ENCODE measurements around the gene TCAF2.
"Not testable (repeated sequence)": the region's sequence is repeated elsewhere in the genome, so short reads cannot be mapped to it uniquely, and the experiment has no call there.

TCAF2 gene

DNA sequence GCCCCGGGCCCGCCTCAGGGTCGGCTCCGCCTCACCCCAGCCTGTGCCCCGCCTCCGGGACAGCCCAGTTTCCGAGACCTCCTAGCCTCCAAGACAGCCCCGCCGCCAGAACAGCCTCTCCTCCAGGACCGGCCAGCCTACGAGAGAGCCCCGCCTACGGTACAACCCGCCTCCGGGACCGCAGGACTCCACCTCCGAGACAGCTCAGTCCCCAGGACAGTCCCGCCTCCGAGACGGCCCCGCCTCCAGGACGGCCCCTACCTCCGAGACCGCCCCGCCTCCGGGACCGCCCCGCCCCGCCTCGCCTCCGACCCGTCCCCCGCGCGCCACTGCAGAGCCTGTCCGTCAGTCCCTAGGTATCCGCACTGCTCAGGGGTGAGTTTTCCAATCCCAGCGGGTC lies at the start of gene TCAF2:
Gene TCAF2, plus strand, starts transcription at position 329 of the 400 bp plus-strand sequence.
- DNase-seq (ENCODE audit: low read depth), result peak; percentile 51

GRCh38 chr7:143571501-143571900 lies 49.3 kb upstream of the TCAF2 start, which contains the start of gene CTAGE15:
CTAGE15 (plus strand) TSS chr7:143571801; CDS start chr7:143571818, 17 bp downstream.
- DNase-seq (ENCODE audit: low read depth), result not testable (repeated sequence)

GRCh38 chr7:143588183-143588582 lies 32.6 kb upstream of the TCAF2 start:
- DNase-seq (ENCODE audit: low read depth), result not testable (repeated sequence)

DNA sequence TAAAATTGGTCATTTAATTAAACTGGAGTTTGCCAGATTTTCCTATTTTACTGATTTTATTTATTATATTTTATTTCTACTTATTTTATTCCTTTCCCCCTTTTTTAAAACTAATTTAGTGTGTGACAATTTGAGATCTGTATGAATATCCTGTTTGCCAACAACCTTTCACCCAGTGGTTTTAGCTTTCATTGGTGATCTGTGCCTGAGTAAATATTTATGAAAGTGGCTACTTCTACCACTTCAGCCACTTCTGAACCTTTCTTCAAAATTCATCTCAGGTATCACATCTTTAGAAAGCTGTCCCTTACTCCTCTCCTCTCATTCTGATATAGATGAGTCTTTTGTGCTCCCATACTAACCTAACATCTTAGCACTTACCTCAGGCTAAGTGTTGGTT lies 30.9 kb upstream of the TCAF2 start:
- not testable (repeated sequence) for DNase-seq (ENCODE audit: low read depth)

- not testable (repeated sequence) for DNase-seq (ENCODE audit: low read depth)
Observed at GRCh38 chr7:143598086-143598485, 22.7 kb upstream of the TCAF2 start.

DNA sequence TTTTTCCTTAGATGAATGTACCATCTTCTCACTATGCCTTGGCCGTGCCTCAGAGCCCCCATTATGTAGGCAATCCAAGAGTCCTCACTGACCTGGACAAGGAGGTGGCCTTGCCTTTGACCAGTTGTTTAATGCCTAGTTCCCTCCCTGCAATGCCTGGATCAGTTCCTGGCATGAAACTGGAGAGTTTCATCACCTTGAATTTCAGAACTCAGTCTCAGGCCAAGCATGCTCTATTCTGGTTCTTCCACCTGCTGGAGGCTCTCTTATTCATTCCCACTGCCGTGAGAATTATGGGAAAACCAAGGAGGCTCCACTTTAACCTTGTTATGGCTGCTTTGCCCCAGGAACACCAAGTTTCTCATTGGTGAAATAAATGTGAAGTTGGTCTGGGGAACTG lies 17.2 kb upstream of the TCAF2 start:
- not testable (repeated sequence) for DNase-seq (ENCODE audit: low read depth)

DNA sequence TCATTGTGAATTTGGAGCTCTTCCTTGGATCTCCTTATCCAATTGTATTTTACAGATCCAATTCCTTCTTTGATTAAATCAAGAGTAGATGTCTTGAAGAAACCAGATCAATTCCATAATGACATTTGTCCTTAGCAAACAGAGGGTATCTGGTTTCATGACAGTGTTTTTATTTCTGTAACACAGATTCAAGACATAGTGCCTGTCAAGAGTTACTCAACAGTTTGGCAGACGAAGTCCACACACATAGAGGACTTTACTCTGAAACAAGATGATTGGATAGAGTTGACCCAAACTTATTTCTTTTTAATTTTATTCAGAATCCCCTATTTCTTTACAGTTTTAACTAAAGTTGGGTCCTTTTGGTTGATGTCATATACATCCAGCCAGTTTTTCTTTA lies 14.7 kb upstream of the TCAF2 start:
- not testable (repeated sequence) for DNase-seq (ENCODE audit: low read depth)

- not testable (repeated sequence) for DNase-seq (ENCODE audit: low read depth)
Observed at GRCh38 chr7:143615545-143615944, 5.2 kb upstream of the TCAF2 start.

DNA sequence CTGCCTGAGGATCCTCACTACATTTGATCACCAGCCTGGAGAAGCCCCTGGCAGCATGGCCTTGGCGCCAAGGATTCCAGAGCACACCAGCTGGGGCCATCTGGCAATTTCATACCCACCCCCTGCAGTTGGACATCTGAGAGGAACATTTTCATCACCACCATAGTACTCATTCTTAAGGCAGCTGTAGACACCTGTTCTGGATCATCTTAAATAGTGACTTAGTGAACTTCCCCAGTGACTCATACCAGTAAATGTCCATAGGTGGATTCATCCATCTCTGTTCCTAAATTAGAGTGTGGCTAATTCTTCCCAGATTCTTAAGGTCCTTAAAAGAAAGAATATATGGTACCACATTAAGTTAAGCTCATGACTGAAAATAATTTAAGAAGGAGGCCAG lies 3.6 kb upstream of the TCAF2 start:
- DNase-seq (ENCODE audit: low read depth), result not testable (repeated sequence)

- not testable (repeated sequence) for DNase-seq (ENCODE audit: low read depth)
Observed at GRCh38 chr7:143620058-143620457, 716 bp upstream of the TCAF2 start.

DNA sequence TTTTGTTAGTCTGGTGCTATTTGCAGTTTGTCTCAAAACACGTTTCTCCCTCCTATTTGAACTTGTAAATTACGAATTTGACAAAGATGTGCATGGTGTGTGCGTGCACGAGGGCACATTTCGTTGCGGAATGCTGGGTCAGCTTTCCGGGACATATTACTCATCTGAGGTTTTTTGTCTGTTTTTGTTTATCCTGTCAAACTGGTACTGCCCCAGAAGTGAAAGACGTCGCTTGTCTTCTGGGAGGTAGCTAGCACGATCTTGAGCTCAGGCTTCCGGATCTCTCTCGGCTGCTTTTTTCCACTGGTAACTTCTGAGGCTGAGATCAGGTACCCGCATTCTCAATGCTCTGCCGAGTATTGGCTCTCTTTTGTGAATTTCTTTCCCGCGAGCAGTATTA lies 401 bp downstream of the TCAF2 start:
- DNase-seq (ENCODE audit: low read depth), result not testable (repeated sequence)

- not testable (repeated sequence) for DNase-seq (ENCODE audit: low read depth)
Observed at GRCh38 chr7:143622130-143622529, 1.4 kb downstream of the TCAF2 start.

DNA sequence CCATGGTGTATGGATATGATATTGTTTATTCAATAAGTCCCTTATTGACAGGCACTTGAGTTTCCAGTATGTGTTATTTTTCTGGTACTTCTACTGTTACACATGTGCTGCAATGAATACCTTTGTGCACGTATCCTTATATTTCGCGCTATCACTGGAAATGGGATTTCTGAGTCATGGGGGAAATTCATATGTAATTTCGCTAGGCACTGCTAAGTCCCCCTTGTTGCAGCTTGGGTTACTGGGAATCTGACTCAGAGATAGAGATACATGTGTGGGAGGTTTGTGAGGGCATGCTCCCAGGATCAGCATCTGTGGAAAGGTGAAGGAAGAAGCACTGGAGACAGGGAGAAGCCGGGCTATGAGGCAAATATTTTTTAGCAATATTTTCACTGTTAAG lies 9.9 kb downstream of the TCAF2 start:
- DNase-seq (ENCODE audit: low read depth), result not testable (repeated sequence)

DNA sequence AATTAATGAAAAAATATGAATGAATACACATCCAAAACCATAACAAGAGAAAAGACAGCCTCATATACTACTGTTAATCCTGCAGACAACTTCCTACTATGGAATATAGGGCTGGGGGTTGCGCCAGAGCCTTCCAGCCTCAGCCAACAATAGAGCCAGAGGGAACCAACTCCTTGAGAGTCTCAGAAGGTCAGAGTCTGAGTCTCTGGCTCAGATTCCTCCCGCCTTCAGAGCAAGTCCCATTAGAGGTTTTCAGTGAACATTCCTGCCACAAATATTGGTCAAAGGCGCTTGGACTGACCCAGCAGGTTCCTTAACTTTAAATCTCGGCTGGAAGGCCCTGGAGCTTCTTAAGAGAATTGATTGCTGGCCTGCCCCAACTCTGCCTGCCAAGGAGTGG lies 11.7 kb downstream of the TCAF2 start:
- not testable (repeated sequence) for DNase-seq (ENCODE audit: low read depth)

DNA sequence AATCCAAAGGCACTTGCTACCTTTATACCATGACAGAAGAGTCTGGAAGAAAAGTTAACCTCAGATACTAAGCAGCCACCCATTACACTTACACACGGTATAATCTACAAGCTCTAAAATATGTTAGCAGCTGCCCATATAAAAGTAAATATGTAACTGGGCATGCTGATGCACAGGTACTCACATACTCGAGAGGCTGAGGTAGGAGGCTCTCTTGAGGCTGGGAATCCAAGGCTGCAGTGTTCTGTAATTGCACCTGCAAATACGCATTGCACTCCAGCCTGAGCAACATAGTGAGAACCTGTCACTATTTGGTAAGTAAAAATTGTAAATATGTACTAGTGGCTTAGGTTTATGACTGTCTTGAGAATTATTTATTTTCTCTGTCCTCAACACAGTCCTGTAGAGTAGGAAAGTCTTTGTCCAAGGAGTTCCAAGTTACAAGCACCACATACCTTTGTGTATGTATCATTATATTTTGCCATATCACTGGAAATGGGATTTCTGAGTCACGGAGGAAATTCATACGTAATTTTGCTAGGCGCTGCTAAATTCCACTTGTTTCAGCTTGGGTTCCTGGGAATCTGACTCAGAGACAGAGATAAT lies 12.3 kb downstream of the TCAF2 start:
- not testable (repeated sequence) for DNase-seq (ENCODE audit: low read depth)

GRCh38 chr7:143635364-143636240 lies 14.8 kb downstream of the TCAF2 start:
- DNase-seq (ENCODE audit: low read depth), result not testable (repeated sequence)

GRCh38 chr7:143639372-143639771 lies 18.6 kb downstream of the TCAF2 start:
- DNase-seq (ENCODE audit: low read depth), result not testable (repeated sequence)

DNA sequence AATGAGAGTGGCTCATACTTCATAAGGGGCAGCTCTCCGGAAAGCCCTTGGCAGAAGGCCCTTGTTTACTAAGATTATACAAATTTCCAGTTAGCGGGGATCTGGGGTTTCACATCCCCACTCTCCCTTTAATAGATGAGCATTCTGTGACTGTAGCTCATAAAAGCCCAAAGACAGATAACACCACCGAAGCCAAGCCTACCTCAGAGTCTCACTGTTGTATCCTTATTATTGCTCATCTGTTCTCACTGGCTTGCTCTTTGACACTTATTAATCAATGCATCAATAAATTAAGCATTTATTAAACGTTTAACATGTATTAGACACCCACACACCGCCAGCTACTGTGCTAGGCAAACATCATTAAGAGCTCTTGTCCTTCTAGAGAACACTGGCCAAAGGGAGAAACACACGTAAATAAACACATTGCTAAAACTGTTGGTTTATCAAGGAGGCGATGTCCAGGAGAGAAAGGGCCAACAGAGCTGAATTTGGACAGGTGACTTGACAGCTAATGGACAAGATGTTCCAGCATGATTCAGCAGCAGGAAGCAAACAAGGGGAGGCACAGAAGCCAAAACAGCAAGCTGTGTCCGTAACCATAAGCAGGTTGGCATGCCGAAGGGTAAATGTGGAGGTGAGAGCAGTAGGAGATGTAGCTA lies 19.9 kb downstream of the TCAF2 start:
- DNase-seq (ENCODE audit: low read depth), result not testable (repeated sequence)

- not testable (repeated sequence) for DNase-seq (ENCODE audit: low read depth)
Observed at GRCh38 chr7:143646598-143646997, 25.8 kb downstream of the TCAF2 start.

GRCh38 chr7:143649902-143650301 lies 29.1 kb downstream of the TCAF2 start:
- not testable (repeated sequence) for DNase-seq (ENCODE audit: low read depth)

GRCh38 chr7:143650447-143650846 lies 29.7 kb downstream of the TCAF2 start:
- not testable (repeated sequence) for DNase-seq (ENCODE audit: low read depth)

Data from stimulated activated CD4-positive, alpha-beta T cell treated with anti-CD3 and anti-CD28 coated beads, Interleukin-2, amount 100 ng/mL, for 4 hours (primary cell).